NCI-H2171 (cell line): ENCODE results near the gene SNRNP48.

Experiments
- DNase-seq: peaks from one replicate; lab custom pipeline; 2025; lab: John Stamatoyannopoulos, UW

SNRNP48 gene

DNA sequence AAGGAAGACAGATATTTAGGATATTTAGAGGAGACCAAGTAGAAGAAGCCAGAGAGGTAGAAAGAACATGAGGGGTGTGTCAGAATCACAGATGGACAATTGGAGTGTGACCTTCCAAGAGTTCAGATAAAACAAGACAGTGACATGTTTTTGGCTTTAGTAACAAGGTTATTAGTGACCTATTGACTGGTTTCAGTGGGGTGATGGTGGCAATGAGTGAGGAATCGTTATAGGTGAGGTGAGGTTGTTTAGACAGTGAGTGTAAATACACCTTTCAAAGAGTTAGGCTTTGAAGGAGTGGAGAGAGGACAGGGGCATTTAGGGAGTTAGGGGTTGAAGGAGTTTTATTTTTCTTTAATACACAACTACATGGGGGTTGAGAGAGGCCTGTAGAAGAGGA, 3.2 kb downstream of the SNRNP48 start:
- DNase-seq: no peak

DNA sequence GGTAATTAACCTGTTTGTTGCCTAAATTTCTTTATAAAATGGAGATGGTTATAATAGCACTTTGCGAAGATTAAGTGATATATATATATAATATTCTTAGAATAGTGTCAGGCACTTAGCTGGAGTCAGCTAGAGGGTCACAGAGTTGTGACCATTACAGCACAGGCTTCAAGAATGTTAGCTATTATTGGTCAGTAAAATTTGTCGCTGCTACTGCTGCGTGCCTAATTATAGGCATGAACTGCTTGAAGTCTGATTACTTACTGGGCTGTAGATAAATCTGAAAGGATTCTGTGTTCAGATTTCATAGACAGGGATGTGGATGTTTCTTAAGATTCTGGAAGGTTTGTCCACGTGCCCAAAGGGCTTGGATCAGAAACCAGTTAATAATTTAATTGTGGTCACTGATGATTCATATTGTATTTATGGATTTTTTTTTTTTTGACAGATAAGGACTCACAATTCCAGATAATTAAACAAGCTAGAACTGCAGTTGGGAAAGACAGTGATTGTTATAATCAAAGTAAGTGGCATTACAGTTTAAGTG, 4.7 kb downstream of the SNRNP48 start:
- DNase-seq: no peak

- no peak for DNase-seq
These were observed 14.0 kb downstream of the SNRNP48 start for GRCh38 chr6:7604003-7604402.

DNA sequence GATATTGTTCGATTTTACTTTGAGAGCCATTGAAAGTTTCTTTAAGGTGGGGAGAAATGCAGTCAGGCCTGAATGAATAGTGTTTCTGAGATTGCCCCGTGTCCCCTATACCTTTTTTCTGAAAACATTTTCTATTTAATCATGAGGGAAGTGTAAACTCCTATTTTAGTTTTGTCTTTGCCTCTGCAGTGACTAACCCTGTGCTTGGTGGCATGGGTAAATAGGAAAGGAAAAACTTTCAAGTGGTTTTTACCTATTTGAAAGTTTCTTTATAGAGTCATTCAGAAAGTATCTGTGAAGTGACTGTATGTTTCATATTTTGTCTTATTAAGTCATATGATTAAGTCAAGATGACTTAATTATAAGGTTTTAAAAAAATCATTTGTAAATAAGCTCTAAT, 14.5 kb downstream of the SNRNP48 start:
- no peak for DNase-seq

DNA sequence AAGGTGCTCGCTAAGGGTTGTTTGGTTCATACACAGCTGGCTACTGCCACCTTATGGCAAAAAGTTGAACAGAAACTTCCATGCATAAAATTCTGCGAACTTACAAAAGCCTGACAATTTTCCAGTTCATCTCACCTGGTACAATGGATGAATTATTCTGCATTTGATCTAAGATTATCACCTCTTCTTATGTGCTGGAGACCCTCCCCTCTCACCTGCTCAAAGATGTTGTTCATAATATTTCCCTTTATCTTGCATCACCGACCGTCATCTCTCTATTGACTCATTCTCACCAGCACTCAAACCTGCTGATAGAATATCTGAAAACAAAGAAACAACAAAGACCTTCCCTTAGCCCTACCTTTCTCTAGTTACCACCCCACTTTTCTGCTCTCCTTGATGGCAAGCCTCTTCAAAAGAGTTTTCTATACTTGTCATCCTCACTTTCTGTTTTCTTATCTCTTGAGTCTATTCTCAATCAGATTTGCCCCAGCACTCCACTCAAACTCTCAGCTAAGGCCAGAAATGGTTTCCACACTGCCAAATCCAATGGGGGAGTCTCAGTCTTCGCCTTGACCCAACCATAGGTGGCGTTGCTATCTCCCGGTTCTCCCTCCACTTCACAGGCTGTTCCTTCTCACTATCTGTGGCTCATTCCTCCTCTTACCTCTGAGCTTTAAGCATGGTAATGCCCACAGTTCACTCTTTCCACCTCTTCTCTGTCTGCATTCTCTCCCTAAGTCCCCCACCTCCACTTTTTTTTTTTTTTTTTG, 25.8 kb downstream of the SNRNP48 start:
- DNase-seq: peak; percentile 28

DNA sequence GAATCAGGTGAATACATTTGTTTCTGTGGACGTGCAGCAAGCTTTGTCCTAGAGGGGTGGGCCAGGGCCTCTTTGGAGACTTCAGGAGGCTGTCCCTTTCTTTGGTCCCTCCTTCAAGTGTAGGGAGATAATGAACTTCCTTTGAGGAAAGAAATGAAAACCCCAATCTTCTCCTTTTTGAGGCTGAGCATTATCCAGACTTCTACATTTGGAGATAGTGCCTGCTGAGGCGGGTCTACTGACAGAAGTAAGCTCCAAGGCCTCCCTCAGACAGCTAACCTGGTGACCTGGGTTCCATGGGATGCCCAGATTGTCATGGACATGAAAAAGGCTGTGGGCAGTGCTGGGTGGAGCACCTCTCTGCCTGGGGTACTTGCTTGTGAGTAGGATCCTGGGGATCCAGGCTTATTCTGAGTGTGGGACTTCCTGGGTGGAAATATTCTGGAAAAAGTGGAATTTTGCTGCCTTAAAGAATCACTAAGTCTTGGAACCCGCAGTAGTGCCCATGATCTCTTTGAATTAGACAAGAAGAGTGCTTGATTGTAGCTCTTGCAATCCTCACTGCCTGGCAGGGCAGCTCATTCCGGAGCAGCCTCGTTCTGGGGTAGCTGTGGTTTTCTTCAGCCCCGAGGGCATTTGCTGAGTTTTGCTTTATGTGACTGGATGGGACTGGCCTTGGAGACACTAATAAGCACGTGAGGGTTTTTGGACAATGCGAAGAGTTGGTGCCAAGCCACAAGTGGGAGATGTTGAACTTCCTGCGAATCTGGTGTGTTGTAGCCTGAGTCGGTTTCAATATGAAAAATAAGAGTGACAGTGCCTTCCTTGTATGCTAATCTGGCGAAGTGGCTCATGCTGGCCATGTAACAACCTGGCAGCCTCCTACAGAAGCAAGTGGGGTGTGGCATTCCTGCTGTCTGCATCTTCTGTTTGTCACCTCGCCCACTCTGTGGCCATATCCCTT, 28.1 kb downstream of the SNRNP48 start:
- no peak for DNase-seq

DNA sequence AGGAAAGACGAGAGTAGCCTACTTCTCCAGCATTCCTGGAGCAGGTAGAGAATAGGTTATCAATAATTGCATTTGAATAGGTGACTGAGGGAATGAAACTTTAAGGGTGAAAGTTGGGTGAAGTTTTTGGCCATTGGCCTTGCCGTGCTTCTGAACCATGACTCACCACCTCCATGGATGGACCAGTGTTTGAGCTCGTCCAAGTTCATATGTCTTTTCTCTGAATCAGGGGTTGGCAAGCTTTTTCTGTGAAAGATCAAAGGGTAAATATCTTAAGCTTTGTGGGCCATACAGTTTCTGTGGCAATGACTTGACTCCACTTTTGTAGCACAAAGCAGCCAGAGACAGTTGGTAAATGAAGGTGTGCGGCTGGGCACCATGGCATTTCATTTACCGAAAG, 31.8 kb downstream of the SNRNP48 start:
- no peak for DNase-seq

- DNase-seq: no peak
These were observed 35.1 kb downstream of the SNRNP48 start for GRCh38 chr6:7624796-7625710.

- DNase-seq: no peak
These were observed 38.5 kb downstream of the SNRNP48 start for GRCh38 chr6:7628479-7628878.

DNA sequence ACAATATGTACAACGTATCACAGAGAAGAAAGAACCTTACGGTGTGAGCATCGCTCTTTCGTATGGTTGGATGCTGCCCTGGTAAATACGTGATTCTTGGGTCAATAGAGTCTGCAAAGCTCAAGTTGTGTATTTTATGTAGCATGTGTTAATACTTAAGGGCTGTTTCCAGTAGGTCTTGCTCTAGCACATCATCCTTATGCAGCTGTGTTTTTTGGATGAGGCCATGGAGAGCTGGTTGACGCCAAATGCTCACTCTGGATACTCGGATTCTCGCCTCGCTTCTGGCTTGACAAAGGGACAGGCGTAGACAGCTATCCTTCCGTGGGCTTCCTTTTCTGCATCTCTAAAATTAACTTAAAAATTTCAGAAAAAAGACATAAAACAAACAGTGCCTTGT, 38.9 kb downstream of the SNRNP48 start:
- no peak for DNase-seq

GRCh38 chr6:7629321-7629720, 39.3 kb downstream of the SNRNP48 start:
- DNase-seq: no peak

DNA sequence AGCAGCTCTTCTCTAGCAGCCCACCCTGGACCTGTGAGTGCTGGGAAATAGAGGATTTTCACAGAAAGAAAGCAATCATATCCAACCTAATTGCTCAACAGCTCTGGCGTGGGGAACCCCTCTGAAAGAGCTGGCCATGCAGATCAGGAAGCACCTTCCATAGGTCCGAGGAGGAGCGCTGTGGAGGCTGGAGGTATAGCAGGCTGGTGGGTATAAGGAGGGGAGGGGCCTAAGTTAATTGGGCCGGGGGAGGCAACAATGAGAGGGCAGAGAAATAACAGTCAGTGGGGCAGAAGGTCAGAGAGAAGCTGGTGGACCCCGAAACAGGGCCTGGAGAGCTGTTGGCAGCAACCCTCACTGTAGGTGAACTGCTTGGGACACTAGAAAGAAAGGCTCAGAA, 40.8 kb downstream of the SNRNP48 start:
- no peak for DNase-seq

GRCh38 chr6:7631466-7631865, 41.5 kb downstream of the SNRNP48 start:
- DNase-seq: no peak

- DNase-seq: no peak
These were observed 42.7 kb downstream of the SNRNP48 start for GRCh38 chr6:7632501-7633290.

GRCh38 chr6:7633361-7633760, 43.4 kb downstream of the SNRNP48 start:
- no peak for DNase-seq

DNA sequence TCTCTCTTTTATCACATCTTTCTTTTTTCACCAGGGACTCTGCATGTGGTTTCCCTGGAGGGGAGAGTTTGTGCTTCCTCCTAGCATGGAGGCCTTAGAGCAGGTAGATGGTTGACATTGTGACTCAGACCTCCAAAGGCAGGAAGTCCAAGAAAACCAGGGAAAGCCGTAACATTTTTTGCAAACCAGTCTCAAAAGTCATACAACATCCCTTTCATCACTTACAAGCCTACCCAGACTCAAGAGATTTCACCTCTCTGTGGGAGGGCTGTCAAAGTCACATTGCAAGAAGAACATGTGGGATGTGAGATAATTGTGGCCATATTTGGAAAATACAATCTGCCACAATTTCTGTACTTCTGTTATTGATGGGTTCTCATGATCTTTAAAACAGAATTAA, 46.2 kb downstream of the SNRNP48 start:
- no peak for DNase-seq

- no peak for DNase-seq
These were observed 47.5 kb downstream of the SNRNP48 start for GRCh38 chr6:7637533-7637932.

GRCh38 chr6:7639427-7639826, 49.4 kb downstream of the SNRNP48 start:
- no peak for DNase-seq

- DNase-seq: no peak
These were observed 50.0 kb downstream of the SNRNP48 start for GRCh38 chr6:7640016-7640415.

DNA sequence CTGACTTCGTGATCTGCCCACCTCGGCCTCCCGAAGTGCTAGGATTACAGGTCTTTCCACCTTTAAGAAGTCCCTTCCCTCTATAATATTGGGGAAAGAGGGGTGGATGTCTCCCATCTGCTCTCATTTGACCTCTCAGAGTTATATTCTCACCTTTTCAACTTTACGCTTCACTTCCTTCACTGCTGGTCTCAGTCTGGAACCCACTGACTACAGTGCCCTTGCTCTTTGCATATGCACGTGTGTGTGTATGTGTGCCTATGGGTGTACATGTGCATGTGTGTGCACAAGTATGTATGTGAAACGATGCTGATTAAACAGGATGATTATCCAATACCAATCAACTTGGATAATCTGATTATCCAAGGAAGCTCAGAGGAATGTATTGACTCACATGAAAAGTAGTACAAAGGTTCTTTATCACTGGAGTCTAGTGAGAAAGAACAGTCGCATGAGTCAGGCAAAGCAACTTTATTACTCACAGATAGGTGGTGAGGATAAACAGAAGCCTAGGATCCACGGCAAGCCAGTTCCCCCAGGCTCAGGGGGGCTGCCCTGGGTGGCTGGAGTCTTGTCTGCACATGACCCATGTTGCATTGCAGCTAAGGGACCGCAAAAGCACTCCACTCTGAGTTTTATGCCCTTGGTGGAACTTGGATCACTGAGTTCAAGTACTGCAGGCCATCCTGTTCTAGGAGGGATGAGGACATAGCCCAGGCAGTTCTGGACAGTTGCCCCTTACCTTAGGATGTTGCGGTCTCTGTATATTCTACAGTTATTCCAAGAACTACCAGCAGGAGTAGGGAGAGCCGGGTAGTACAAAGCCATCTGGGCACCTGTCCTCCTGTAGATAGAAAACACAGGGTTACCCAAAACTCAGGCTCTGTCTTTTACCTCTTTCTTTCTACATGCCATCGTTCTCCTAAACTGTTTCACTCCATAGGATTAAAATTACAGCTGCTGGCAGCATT, 50.9 kb downstream of the SNRNP48 start:
- DNase-seq: no peak
